Ammon's horn (tissue), 1 donor: ENCODE measurements around the gene PDCD1.
"Not testable (repeated sequence)": the region's sequence is repeated elsewhere in the genome, so short reads cannot be mapped to it uniquely, and the experiment has no call there.

Experiments
- DNase-seq: peaks from one replicate; pipeline ENCODE4 v3.0.0-alpha.2; 2016; ENCODE audit warnings: low spot score

Gene PDCD1

GRCh38 chr2:241877989-241878970 is 19.6 kb upstream of the PDCD1 start:
- DNase-seq, result peak; percentile 84

GRCh38 chr2:241877197-241877685 is 18.5 kb upstream of the PDCD1 start:
- no peak for DNase-seq

- no peak for DNase-seq
Measured at GRCh38 chr2:241876528-241877196, 18.0 kb upstream of the PDCD1 start.

- DNase-seq, result not testable (repeated sequence)
Measured at GRCh38 chr2:241875754-241876527, 17.2 kb upstream of the PDCD1 start.

GRCh38 chr2:241874277-241874925 is 15.7 kb upstream of the PDCD1 start:
- no peak for DNase-seq

GRCh38 chr2:241873803-241874110 is 15.1 kb upstream of the PDCD1 start:
- no peak for DNase-seq

GRCh38 chr2:241873081-241873802 is 14.5 kb upstream of the PDCD1 start:
- no peak for DNase-seq

- no peak for DNase-seq
Measured at GRCh38 chr2:241872313-241872642, 13.6 kb upstream of the PDCD1 start.

GRCh38 chr2:241871538-241872312 is 13.0 kb upstream of the PDCD1 start:
- no peak for DNase-seq

GRCh38 chr2:241870611-241871537 is 12.2 kb upstream of the PDCD1 start:
- DNase-seq, result no peak

- no peak for DNase-seq
Measured at GRCh38 chr2:241870081-241870541, 11.4 kb upstream of the PDCD1 start.

GRCh38 chr2:241869087-241869961 is 10.6 kb upstream of the PDCD1 start, which contains the start of gene RTP5:
Gene RTP5, plus strand, starts transcription at chr2:241869729. Its CDS starts 28 bp downstream, at chr2:241869757.
- DNase-seq, result peak; percentile 63

GRCh38 chr2:241868661-241869081 is 10.0 kb upstream of the PDCD1 start:
- DNase-seq, result no peak

GRCh38 chr2:241867776-241868420 is 9.2 kb upstream of the PDCD1 start:
- no peak for DNase-seq

GRCh38 chr2:241866790-241867645 is 8.3 kb upstream of the PDCD1 start:
- DNase-seq, result no peak

- no peak for DNase-seq
Measured at GRCh38 chr2:241865957-241866789, 7.5 kb upstream of the PDCD1 start.
